GM12875 (cell line): ENCODE results near the gene TTLL10.

Source experiments
- H3K4me3 ChIP-seq: one replicate; pipeline ENCODE4 v1.5.1; 2011; ENCODE audit warnings: low read depth, low read length, control low read depth
- TF ChIP-seq, protein P1 (sequence below): IDR thresholded peaks from 2 replicates; pipeline ENCODE4 v1.5.1; 2011; ENCODE audit warnings: low read depth, mild to moderate bottlenecking, control low read depth, inconsistent platforms, low read length, moderate library complexity, borderline replicate concordance; ENCODE audit not compliant: insufficient read depth

TTLL10 gene

DNA sequence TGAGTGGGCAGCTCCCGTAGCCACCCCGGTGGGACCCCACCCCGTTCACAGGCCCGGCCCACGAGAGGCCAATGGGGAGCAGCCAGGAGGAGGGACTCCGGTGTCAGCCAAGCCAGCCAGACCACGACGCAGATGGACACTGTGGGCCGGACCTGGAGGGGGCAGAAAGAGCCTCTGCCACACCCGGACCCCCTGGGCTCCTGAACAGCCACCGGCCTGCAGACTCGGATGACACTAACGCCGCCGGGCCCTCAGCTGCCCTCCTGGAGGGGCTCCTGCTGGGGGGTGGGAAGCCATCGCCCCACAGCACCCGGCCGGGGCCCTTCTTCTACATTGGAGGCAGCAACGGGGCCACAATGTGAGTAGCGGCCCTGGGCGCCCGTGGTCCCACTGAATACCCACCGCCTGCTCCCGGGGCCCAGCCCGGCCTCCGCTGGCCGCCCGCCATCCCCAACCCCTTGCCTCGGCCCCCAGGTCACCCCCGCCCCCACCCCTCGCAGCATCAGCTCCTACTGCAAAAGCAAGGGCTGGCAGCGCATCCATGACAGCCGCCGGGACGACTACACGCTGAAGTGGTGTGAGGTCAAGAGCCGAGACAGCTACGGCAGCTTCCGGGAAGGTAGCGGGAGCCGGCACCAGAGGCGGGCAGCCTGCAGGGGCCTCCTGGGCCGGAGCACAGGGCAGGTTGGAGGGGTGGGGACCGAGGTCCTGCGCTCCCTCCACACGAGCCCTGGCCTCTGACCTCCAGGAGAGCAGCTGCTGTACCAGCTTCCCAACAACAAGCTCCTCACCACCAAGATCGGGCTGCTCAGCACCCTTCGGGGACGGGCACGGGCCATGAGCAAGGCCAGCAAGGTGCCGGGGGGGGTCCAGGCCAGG, 6.5 kb downstream of the TTLL10 start:
- TF ChIP-seq, protein P1, sequence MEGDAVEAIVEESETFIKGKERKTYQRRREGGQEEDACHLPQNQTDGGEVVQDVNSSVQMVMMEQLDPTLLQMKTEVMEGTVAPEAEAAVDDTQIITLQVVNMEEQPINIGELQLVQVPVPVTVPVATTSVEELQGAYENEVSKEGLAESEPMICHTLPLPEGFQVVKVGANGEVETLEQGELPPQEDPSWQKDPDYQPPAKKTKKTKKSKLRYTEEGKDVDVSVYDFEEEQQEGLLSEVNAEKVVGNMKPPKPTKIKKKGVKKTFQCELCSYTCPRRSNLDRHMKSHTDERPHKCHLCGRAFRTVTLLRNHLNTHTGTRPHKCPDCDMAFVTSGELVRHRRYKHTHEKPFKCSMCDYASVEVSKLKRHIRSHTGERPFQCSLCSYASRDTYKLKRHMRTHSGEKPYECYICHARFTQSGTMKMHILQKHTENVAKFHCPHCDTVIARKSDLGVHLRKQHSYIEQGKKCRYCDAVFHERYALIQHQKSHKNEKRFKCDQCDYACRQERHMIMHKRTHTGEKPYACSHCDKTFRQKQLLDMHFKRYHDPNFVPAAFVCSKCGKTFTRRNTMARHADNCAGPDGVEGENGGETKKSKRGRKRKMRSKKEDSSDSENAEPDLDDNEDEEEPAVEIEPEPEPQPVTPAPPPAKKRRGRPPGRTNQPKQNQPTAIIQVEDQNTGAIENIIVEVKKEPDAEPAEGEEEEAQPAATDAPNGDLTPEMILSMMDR: no peak
- H3K4me3 ChIP-seq: no peak overlapping the region

DNA sequence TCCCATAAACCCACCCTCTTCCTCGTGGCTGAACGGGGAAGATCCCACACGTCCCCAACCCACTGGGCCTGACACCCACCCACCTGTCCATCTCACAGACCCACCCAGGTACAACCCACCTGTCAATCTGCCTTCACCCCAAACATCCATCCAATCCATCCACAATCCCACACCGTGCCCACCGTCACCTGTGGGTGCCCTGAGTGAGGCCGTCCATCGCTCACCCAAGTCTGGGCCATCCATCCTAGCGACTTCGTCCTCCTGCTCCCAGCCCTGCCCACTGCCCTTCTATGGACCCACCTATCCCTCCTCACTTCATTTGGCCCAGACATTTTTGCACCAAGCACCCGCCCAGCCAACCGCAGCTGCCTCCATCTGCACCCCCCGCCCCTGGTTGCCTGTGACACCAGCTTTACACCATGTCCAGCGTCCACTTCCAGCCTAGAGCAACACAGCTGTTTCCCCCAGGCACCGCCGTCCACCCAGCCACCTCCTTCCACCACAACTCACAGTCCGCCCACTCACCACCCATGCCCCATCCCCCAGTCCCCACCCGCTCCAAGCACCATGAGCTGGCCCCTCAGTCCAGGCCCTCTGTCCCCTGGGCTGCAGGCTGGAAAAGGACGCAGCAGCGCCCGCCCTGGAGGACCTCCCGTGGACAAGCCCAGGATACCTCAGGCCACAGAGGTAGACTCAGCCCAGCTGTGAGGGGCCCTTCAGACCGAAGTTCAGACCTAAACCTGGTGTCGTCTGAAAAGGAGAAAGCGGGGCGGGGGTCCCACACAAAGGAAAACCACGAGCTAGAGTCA, 7.7 kb downstream of the TTLL10 start:
- H3K4me3 ChIP-seq: no peak overlapping the region
- TF ChIP-seq, protein P1: no peak

DNA sequence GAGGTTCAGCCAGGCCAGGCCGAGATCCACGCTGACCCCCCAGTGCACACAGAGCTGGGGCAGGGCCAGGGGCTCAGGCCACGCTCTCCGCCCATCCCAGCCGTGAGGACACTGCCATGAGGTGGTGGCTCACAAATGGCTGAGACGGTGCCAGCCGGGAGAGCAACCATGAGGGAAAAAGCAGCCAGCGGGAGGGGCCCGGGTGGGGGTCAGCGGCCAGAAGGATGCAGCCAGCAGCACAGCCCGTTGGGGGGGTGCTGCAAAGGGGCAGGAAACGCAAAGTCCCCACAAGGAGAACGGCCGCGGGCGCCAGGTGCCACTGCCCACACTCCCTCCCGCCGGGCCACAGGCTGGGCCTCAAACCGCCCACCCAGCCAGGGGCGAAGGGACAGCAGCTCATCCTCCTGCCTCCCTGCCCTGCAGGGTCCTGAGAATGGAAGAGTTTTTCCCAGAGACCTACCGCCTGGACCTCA, 8.3 kb downstream of the TTLL10 start:
- no peak overlapping the region for H3K4me3 ChIP-seq
- TF ChIP-seq, protein P1: no peak

DNA sequence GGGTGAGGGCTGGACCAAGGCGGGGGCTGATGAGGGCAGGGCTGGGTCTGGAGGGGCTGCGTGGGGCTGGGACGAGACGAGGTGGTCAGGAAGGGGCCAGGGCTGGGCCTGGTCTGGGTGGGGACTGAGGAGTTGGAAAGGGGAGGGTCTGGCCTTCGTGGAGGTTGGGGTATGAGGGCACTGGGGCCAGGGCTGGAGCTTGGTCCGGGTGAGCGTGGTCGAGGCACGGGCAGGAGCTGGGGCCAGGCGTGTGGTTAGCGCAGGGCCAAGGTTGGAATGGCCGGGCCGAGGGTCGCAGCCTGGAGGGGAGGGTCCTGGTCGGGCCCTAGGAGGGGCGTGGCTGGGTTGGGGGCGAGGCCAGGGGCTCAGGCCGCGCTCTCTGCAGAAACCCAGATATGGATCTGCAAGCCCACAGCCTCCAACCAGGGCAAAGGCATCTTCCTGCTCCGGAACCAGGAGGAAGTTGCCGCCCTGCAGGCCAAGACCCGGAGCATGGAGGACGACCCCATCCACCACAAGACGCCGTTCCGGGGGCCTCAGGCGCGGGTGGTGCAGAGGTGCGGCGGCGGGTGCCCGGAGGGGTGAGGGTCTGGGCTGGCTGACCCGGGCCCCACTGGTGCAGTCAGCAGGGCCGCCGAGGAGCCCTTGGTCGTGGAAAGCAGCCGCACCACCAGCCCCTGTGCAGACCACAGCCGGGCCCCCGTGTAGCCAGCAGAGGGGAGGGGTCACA, 9.0 kb downstream of the TTLL10 start:
- TF ChIP-seq, protein P1: no peak
- H3K4me3 ChIP-seq: no peak overlapping the region

DNA sequence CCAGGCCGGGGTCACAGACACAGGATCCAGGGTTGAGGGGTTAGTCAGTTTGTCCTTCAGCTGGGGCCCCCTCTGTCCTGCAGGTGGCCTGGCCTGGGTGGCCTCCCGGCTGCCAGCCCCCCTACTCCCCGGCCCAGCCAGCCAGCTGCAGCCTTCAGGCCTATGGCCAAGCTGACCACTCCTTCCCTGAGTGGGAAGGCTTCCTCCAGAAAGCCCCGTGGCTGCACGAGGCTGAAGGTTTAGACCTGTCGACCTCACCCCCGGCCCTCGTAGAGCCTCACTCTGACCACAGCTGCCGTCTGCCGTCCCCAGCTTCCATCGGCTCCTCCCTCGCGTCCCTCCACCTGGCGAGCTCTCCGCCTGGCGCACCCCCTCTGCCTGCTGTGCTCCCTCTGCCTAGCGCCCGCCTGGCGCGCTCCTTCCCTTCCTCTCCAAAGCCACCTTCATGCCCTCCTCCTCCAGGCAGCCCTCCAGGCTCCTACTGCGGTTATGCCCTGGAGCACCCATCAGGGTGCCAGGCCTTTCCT, 9.6 kb downstream of the TTLL10 start:
- TF ChIP-seq, protein P1: no peak
- no peak overlapping the region for H3K4me3 ChIP-seq

DNA sequence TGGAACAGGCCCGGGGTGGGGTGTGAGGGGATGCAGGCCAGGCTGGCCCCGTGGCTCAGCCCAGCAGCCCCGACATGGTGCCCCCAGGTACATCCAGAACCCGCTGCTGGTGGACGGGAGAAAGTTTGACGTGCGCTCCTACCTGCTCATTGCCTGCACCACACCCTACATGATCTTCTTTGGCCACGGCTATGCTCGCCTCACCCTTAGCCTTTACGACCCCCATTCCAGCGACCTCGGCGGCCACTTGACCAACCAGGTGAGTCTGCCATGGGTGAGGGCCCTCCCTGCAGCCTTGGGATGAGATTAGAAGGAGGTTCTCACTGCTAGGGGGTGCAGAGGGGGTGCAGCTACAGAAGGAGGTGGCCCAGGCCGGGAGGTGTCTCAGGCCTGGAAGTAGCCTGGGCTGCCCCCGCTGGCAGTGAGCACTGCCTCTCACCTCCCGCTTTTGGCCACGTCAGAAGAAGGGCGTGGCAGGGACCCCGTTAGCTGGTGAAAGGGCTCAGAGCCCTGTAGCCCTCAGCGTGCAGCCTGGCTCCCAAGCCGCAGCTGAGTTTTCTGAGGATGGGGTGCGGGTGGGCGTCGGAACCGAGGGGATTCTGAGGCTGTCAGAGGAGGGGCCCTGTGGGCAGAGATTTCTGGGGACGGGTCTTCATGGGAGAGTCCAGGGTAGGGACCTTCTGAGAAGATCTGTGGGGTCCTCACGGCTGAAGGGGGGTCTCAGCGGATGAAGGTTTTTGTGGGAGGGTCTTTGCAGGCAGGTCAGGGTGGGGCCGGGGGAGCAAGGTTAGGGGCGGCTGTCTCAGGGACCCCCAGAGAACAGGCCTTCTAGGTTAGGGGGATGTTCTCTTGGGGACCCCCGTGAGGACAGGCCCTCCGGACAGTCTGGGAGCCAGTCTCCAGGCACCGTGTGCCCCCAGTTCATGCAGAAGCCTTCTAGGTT, 10.4 kb downstream of the TTLL10 start:
- H3K4me3 ChIP-seq: no peak overlapping the region
- TF ChIP-seq, protein P1: no peak
